Calu3 (cell line): ENCODE data around the gene ATCAY. TPM values are rescaled to one million over a fixed set of nuclear protein-coding genes. Genes with fewer than 3 reads are reported as not detected.

Experiments used
- BruUV-seq: library from RNA; stranded (reverse); fragments of 400-500 nt; replicated peaks from 2 replicates; lab custom pipeline; 2021; lab: Mats Ljungman, UMichigan
- CTCF ChIA-PET: fragments of 300-600 bp; sonication (Branson Sonifier 250); formaldehyde crosslinking; loops from one replicate; lab custom pipeline; 2022; ENCODE audit warnings: antibody characterized with exemption; lab: Charles Lee
- DNase-seq: peaks from one replicate; pipeline ENCODE4 v3.0.0; 2022
- H3K27ac Mint-ChIP-seq: one replicate; pipeline ENCODE4 v1.8.0; 2022; ENCODE audit warnings: mixed read lengths; ENCODE audit not compliant: unreplicated experiment
- H3K27me3 Mint-ChIP-seq: one replicate; pipeline ENCODE4 v1.8.0; 2022; ENCODE audit warnings: mixed read lengths; ENCODE audit not compliant: unreplicated experiment
- H3K36me3 Mint-ChIP-seq: one replicate; pipeline ENCODE4 v1.8.0; 2022; ENCODE audit warnings: mild to moderate bottlenecking, moderate library complexity, mixed read lengths; ENCODE audit not compliant: insufficient read depth, unreplicated experiment
- H3K4me1 Mint-ChIP-seq: one replicate; pipeline ENCODE4 v1.8.0; 2022; ENCODE audit warnings: mild to moderate bottlenecking, low read depth, mixed read lengths; ENCODE audit not compliant: unreplicated experiment
- H3K4me3 Mint-ChIP-seq: one replicate; pipeline ENCODE4 v1.8.0; 2022; ENCODE audit warnings: mild to moderate bottlenecking, low read depth, moderate library complexity, mixed read lengths; ENCODE audit not compliant: unreplicated experiment
- H3K9me3 Mint-ChIP-seq: one replicate; pipeline ENCODE4 v1.8.0; 2022; ENCODE audit warnings: low read depth, mixed read lengths; ENCODE audit not compliant: unreplicated experiment
- intact Hi-C: fragments of 100-400 bp; cut with micrococcal nuclease; formaldehyde crosslinking; loops from one replicate; pipeline ENCODE4 v1.10.0; 2022; ENCODE audit not compliant: unreplicated experiment
- total RNA-seq: library from RNA; stranded (reverse); gene quantifications from 2 replicates; pipeline ENCODE4 v1.2.3, GENCODE V29; 2022
- TF ChIP-seq, protein P1 (sequence below): fragments of 200-600 bp; IDR thresholded peaks from one replicate; pipeline ENCODE4 v1.8.0; 2022; ENCODE audit warnings: antibody characterized with exemption; ENCODE audit not compliant: unreplicated experiment

ATCAY gene
- total RNA-seq, 1 experiment from 2014 or later, result not detected

DNA sequence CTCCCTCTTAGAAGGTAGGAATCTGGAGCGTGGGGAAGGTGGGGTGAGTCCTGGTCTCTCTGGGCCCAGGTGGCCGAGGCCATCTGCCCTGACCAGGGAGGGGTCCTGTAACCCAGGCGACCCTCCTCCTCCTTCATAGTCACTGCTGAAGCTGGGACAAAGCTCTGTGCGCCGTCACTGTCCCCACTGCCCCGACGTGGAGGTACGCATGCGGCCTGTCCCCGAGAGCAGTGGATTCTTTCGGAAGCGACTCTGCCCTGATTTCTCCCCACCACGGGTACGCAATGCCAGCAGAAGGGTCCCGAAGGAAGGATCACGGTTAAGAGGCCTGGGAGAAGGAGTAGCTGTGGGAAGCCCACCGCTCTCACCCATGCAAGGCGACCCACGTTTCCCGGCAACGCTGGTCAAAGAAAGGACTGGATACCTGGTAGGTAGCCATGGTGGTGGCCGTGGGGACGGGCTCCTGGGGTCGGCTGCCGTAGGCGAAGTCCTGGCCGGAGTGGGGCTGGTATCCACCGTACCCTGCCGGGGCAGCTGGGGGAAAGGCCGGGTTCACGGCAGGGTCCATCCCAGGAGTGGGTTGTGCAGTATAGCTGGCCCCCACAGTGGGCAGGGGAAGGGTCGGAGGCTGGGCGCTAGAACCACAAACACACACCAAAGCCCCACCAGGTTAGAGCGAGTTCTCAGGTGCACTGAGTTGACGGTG, 46.0 kb upstream of the ATCAY start:
- DNase-seq, result no peak
- no peak overlapping the region for H3K4me3 Mint-ChIP-seq
- no peak overlapping the region for H3K27ac Mint-ChIP-seq
- intact Hi-C loops, result no loop called here
- H3K4me1 Mint-ChIP-seq, result no peaks in the 10 kb centered on the region
- no peaks in the 10 kb centered on the region for H3K36me3 Mint-ChIP-seq
- no peaks in the 10 kb centered on the region for H3K9me3 Mint-ChIP-seq
- TF ChIP-seq, protein P1, sequence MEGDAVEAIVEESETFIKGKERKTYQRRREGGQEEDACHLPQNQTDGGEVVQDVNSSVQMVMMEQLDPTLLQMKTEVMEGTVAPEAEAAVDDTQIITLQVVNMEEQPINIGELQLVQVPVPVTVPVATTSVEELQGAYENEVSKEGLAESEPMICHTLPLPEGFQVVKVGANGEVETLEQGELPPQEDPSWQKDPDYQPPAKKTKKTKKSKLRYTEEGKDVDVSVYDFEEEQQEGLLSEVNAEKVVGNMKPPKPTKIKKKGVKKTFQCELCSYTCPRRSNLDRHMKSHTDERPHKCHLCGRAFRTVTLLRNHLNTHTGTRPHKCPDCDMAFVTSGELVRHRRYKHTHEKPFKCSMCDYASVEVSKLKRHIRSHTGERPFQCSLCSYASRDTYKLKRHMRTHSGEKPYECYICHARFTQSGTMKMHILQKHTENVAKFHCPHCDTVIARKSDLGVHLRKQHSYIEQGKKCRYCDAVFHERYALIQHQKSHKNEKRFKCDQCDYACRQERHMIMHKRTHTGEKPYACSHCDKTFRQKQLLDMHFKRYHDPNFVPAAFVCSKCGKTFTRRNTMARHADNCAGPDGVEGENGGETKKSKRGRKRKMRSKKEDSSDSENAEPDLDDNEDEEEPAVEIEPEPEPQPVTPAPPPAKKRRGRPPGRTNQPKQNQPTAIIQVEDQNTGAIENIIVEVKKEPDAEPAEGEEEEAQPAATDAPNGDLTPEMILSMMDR, result no peak
- BruUV-seq, result no TSS peak
- CTCF ChIA-PET, result interaction anchor here (0.6 kb wide), 1 partner anchor 454 kb away, joined by 3 read pairs; no protein-coding TSS in a partner anchor
- H3K27me3 Mint-ChIP-seq, result peaks cover 14% of the 10 kb centered on the region

DNA sequence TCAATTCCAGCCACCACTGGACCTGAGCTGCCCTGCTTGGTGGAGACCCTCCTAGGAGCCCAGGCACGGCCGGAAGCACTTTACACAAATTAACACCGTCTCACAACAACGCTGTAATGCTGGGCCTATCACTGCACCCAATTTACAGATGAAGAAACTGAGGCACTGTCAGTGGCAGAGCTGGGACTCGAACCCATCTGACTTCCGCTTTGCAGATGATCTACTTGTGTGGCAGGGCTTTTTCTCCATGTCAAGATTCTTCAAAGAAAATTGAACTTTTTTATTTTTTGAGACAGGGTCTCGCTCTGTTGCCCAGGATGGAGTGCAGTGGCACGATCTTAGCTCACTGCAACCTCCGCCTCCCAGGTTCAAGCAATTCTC, 45.4 kb upstream of the ATCAY start:
- no TSS peak for BruUV-seq
- Mint-ChIP-seq H3K27me3 (peaks cover 20% of the 10 kb centered on the region), H3K36me3 (peaks cover 5% of the 10 kb centered on the region), H3K27ac (no peak overlapping the region), H3K4me1 (no peaks in the 10 kb centered on the region), H3K4me3 (no peak overlapping the region), H3K9me3 (no peaks in the 10 kb centered on the region)
- intact Hi-C loops, result no loop called here
- CTCF ChIA-PET, result interaction anchor here (0.6 kb wide), 1 partner anchor 455 kb away, joined by 3 read pairs; no protein-coding TSS in a partner anchor
- no peak for DNase-seq
- TF ChIP-seq, protein P1, result no peak

DNA sequence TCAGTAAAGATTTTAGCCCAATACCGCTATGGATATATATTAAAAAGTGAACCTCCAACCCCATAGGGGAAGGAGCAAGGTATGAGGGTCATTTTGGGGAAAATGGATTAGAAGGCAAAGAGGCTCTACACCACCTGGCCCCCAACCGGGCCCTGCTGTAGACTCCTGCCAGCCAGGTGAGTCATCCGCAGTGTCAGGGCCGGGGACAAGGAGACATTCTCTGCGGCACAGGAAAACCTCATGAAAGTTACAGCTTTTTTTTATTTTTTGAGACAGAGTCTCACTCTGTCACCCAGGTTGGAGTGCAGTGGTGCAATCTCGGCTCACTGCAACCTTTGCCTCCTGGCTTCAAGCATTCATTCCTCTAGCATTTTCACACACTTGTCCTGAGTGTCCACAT, 43.6 kb upstream of the ATCAY start:
- BruUV-seq, result no TSS peak
- CTCF ChIA-PET, result no interaction called here
- H3K27ac Mint-ChIP-seq, result no peak overlapping the region
- H3K4me3 Mint-ChIP-seq, result no peak overlapping the region
- intact Hi-C loops, result no loop called here
- peaks cover 25% of the 10 kb centered on the region for H3K27me3 Mint-ChIP-seq
- no peaks in the 10 kb centered on the region for H3K9me3 Mint-ChIP-seq
- no peak for DNase-seq
- TF ChIP-seq, protein P1, result no peak
- H3K36me3 Mint-ChIP-seq, result peaks cover 6% of the 10 kb centered on the region
- no peaks in the 10 kb centered on the region for H3K4me1 Mint-ChIP-seq

DNA sequence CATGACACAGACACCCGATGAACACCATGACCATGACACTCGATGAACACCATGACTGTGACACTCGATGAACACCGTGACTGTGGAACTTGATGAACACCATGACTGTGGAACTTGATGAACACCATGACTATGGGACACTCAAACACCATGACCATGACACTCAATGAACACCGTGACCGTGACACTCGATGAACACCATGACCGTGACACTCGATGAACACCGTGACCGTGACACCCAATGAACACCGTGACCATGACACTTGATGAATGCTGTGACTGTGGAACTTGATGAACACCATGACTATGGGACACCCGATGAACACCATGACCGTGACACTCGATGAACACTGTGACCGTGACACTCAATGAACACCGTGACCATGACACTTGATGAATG, 43.2 kb upstream of the ATCAY start:
- DNase-seq, result no peak
- H3K27ac Mint-ChIP-seq, result no peak overlapping the region
- H3K4me3 Mint-ChIP-seq, result no peak overlapping the region
- intact Hi-C loops, result no loop called here
- H3K36me3 Mint-ChIP-seq, result peaks cover 6% of the 10 kb centered on the region
- no peaks in the 10 kb centered on the region for H3K9me3 Mint-ChIP-seq
- H3K4me1 Mint-ChIP-seq, result no peaks in the 10 kb centered on the region
- BruUV-seq, result no TSS peak
- CTCF ChIA-PET, result no interaction called here
- peaks cover 25% of the 10 kb centered on the region for H3K27me3 Mint-ChIP-seq
- TF ChIP-seq, protein P1, result no peak
